HG02852 (cell line): ENCODE measurements around the gene SELENON.
A peak's percentile ranks its signal among the peaks of the same experiment; 100 is the strongest.

Experiments used
- ATAC-seq: cut with Tn5 transposase; IDR thresholded peaks from one replicate; pipeline ENCODE4 v1.9.1; 2021; ENCODE audit warnings: mild to moderate bottlenecking, moderate library complexity; ENCODE audit not compliant: unreplicated experiment

The SELENON gene

GRCh38 chr1:25858906-25859789, 59.2 kb downstream of the SELENON start, which contains the start of gene AUNIP:
TSS of gene AUNIP (minus strand) at chr1:25859457. CDS start at chr1:25859357, 100 bp downstream.
- ATAC-seq, result peak; percentile 77

- no peak for ATAC-seq
Observed at GRCh38 chr1:25861316-25862286, 61.6 kb downstream of the SELENON start.

- ATAC-seq, result no peak
Observed at GRCh38 chr1:25862785-25863485, 62.9 kb downstream of the SELENON start.

- no peak for ATAC-seq
Observed at GRCh38 chr1:25863486-25864262, 63.7 kb downstream of the SELENON start.

- no peak for ATAC-seq
Observed at GRCh38 chr1:25864434-25864833, 64.4 kb downstream of the SELENON start.

GRCh38 chr1:25866288-25866687, 66.3 kb downstream of the SELENON start:
- ATAC-seq, result no peak

GRCh38 chr1:25867210-25867991, 67.4 kb downstream of the SELENON start:
- ATAC-seq, result no peak
